RPMI7951 (cell line): ENCODE data around the gene IDUA. TPM values are rescaled to one million over a fixed set of nuclear protein-coding genes. Genes with fewer than 3 reads are reported as not detected.
A peak's percentile ranks its signal among the peaks of the same experiment; 100 is the strongest.
"Not testable (repeated sequence)": the region's sequence is repeated elsewhere in the genome, so short reads cannot be mapped to it uniquely, and the experiment has no call there.

Source experiments
- DNase-seq: peaks from one replicate; pipeline ENCODE4 v3.0.0-alpha.2; 2012; ENCODE audit warnings: low read depth
- total RNA-seq: library from RNA; depleted of rRNA; stranded (reverse); fragments of >200 nt; shearing (Covaris generic); gene quantifications from 2 replicates; pipeline ENCODE4 v1.2.3, GENCODE V29; 2014

The IDUA gene
- total RNA-seq, 1 experiment from 2014 or later: 0.60 TPM

DNA sequence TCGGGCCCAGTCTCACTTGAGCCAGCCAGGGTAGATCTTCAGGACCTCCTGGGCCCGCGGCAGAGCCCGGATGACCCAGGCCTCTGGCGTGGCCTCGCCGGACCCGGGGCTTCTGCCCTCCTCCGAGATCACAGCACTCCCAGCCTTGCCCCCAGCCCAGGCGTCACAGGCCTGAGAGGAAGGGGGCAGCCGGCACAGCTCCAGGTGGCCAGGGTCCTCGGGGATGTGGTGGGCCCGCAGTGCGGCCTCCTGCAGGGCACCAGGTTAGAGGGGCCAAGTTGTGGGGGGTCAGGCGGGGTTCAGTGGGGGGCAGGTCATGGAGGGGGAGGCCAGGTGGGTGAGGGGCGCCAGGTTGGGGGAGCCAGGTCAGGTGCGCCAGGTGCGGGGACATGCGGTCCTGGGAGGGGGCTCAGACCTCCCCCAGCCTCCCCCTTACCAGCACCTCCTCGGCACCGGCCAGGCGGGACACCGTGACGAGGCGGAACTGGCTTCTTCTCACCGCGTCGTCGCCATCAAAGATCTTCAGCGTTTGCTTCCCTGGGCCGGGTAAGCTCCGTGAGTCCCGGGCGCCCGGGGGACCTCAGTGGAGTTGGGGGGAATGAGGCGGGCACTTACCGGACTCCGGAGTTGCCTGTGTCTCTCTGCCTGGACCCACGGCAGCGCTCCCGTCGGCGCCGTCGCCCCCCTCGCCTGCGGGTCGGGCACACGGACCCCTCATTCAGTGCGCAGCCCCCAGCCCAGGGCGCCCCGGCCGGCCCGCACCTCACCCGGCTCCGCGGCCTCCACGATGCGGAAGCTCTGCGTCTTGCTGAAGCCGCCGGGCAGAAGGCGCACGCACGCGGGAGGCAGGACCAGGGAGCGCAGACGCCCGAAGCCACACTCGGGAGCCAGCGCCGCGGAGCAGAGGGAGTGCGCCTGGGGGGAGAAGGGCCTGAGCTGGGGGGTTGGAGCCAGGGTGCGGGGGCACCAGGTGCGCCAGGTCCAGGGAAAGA lies 19.4 kb upstream of the IDUA start:
- no peak for DNase-seq

DNA sequence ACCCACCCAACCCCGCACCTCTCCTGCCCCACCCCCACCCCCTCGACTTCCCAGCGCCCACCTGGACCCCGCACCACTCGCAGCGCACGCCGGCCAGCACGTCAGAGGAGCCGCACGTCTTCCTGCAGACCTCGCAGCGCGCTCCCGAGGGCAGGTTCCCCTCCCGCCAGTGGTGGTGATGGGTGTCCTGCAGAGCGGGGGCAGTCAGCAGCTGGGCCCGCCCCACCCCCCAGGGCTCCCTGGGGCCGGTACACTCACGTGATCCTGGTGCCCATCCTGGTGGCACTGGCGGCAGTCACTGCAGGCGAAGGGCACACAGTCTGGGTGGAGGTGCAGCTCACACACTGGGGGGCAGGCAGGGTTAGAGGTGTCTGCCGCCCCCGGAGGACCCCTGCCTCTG lies 18.6 kb upstream of the IDUA start:
- no peak for DNase-seq

DNA sequence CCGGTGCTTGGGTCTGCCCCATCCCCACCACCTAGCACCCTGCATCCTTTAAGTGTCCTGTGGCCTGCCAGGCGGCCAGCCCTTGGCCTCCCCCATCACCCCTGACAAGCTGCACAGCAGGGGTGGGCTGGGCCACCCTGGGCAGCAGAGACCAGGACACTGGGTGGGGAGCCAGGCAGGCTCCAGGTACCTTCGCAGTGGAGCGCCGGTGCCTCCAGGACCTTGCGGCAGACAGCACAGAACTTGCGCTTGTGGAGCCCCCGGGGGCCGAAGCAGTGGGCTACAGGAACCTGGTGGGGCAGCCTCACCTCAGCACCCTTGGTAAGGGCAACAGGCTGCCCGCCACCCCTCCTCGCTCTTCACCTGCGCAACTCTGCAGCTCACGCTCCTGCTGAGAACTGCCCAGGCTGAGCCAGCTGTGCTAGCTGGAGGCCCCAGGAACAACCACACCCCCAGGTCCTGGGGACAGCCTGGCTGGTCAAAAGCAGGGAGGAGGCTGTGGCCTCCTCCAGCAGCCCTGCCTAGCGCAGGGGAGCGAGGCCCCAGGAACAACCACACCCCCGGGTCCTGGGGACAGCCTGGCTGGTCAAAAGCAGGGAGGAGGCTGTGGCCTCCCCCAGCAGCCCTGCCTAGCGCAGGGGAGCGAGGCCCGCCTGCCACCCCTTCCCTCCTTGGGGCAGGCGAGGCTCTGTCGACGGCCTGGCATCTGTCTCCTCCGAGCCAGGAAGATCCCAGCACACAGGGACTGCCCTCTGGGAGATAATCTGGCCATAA lies 18.0 kb upstream of the IDUA start:
- no peak for DNase-seq

DNA sequence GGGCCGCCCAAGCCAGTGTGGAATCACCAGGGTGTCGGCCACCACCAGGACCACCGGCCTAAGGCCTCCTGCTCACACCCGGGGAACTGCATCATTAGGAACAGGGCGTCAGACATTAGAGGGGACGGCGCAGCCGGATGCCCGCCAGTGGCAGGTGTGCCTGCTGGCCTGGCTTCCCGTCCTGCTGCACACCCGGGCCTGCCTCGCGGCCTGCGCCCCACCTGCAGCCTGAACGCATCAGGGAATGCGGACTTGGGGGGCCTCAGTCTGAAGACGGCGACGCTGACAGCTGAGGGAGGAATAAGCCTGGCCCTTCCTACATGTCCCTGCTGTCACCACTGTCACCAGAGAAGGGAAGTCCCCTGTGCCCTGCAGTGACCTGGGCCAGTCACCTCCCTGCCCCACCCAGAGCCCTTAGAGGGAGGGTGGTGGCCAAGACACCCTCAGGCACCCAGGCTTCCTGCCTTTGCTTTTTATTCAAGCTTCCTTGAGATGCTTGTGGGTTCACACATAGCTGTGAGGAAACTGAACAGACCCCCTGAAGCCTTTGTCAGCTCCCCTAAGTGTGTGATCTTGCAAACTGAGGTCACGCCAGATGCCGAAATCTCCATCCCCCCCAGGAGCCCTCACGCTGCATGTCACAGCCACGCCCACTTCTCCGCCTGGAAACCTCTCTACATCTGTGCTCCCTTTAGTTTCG lies 16.6 kb upstream of the IDUA start:
- no peak for DNase-seq

- DNase-seq: no peak
These were observed 15.9 kb upstream of the IDUA start for GRCh38 chr4:970854-971520.

GRCh38 chr4:971666-972500 lies 15.0 kb upstream of the IDUA start:
- DNase-seq: no peak

DNA sequence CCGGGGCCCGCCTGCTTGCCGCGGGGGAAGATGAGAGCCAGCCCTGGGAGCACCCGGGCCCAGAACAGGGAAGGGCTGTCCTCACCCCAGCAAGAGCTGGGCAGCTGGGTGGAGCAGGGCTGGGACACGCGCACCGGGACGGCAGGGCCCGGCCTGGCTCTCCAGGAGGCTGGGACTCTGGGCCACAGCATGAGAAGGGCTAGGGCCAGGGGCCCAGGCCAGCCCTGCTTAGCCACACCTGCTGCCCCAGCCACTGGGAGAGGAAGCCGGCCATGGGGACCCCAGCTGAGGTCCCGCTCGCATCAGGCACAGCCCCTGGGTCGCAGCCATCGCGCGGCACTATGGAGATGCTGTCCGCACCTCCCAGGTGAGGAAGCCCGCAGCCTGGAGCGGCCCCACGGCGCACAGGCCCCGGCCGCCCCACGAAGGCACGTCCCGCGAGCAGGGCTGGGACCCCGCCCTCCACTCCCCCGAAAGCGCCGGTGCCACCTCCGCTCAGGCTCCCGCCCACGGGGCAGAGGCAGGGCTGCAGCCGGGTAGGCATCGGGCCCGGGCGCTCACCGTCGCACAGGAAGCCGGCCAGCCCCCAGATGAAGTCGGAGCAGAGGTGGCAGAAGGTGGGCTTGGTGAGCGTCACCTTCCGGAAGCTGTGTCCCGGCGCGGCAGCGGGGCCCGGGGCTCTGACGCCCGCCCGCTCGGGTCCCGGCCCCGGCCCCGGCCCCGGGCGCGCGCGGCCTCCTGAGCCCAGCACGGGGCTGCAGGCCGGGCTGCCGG lies 14.0 kb upstream of the IDUA start:
- DNase-seq: peak; percentile 22

DNA sequence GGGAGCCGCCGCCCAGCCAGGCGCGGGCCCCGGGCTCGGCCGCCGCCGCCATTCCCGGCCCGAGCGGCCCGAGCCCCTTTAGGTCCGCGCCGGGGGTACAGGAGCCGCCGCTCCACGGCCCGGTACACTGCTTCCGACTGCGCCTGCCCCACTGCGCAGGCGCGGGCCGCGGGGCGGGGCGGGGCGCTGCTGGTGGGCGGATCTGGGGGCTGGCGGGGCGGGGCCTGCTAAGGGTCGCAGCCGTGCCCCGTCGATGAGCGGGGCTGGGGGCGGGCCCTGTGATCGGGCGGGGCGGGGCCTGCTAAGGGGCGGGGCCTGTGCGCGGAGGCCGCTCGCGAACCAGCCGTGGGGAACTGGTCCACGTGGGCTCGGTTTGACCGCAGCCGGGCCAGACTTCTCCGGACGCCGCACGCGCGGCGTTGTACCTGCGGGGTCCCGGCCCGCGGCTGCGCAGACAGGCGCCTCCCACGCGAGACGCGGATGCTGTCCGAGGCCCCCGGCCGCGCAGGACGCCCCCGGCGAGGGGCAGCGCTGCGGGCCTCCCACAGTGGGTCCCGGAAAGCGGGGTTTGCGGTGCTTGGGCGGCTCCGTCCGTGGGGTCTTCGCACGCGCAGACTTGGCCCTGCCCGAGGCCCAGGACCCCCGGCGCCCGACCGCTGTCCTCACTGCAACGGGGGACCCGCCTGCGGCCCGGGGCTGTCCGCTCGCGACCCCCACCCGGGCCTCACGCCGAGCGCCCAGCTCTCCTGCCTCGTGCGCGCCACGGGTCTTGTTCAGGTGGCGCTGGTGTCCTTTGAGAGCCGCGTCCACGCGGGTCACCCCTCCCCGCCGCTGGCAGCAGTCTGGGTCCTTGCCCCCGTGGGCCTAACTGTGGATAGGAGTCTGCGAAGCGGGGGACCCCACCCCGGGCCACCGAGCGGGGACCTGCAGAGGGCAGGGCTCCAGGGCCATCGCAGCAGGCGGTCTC lies 13.1 kb upstream of the IDUA start, which contains the start of gene DGKQ:
DGKQ (minus strand) TSS at position 139 of the 967 bp plus-strand sequence; CDS start at position 52, 87 bp downstream.
- DNase-seq: peak; percentile 68

DNA sequence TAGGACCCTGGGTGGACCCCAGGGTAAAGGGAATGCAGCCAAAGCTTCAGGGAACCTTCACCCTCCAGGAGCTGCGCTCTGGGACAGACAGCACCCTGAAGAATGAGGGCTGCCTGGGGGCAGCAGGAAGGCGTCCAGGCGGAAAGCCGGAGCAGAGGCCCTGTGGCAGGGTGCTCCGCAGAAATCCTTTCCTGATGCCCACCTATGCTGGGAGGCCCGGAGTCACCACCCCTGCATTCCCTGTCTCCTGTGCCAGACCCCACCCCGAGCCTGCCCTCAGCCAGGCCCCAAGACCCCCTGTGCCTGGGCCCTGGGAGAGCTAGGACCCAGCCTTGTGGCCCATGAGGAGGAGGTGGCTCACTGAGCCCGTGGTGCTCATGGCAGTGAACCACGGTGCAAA lies 12.2 kb upstream of the IDUA start:
- DNase-seq: no peak

- DNase-seq: not testable (repeated sequence)
These were observed 10.8 kb upstream of the IDUA start for GRCh38 chr4:976016-976415.

DNA sequence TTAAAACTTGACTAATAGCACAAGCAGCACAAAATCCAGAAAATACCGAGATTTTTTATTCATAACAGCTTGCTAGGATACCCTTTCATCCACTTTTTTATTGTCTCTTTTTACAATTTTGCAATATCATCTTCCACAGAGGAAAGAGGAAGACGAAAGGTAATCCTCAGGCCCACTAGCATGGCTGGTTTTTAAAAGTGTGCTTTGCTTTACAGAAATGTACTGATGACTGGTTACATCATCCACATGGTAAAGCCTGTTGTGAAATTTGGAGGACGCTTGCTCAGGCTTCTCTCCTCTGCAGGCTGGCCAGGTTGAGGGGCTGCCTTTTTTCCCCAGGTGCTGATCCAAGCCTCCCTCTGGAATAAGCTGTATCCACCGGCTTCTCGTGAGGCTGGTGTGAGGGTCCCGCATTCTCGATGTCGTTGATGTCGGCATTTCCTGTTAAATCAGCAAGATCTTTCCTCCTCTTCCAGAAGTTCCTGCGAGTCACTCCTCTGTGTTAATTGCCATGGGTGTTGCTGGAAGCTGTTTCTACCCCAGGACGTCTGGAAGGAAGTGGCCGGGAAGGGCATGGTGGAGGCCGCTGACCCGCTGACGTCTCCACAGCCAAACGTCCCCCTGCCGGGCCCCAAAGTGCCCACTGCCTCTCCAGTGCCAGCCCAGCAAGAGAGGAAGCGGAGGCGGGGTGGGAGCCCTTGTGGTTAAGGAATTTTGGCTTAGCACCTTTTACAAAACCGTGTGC lies 7.7 kb upstream of the IDUA start:
- no peak for DNase-seq

DNA sequence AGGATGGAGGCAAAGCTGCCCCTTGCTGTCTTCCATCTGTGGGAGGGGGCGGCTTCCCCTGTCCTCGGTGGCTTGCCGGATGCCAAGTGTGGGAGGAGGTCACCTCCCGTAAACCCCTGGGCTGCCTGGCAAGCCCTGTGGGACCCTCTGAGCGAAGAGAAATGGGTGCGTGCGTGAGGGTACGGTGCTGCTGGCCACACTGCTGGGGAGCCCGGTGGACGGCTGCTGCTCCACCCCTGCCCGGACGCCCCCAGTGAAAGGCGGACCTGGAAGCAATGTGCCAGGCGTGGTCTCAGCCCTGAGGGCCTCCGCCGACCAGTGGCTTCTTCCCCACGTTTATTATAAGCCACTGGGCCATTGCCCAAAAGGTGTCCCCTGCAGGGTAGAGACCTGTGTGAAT lies 4.6 kb upstream of the IDUA start:
- DNase-seq: no peak

GRCh38 chr4:982814-983213 lies 4.0 kb upstream of the IDUA start:
- no peak for DNase-seq

DNA sequence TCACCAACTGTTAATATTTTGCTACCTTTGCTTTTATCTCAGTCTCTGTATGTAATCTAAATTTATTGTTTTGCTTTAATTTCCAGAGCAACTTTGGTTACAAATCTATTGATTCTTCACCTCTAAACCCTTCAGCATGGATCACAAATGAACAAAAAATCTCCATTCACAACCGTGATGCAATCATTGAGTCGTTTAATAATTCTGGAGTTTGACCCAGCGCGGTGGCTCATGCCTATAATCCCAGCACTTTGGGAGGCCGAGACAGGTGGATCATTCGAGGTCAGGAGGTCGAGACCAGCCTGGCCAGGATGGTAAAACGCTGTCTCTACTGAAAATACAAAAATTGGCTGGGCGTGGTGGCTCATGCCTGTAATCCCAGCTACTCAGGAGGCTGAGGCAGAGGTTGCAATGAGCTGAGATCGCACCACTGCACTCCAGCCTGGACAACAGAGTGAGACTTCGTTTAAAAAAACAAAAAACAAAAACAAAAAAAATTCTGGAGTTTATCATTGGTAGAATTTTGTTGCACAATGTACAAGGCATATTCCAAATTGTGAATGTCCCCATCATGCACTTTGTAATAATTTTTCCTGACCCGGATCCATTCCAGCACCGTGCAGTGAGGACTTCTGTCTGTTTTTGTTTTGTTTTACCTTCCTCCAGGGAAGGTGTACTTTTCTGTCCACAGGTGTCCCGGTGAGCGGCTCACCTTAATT lies 2.3 kb upstream of the IDUA start:
- no peak for DNase-seq

- no peak for DNase-seq
These were observed 1.6 kb upstream of the IDUA start for GRCh38 chr4:985123-985830.

GRCh38 chr4:986428-986878 lies 391 bp upstream of the IDUA start:
- no peak for DNase-seq
